Common myeloid progenitor, CD34-positive (primary cell): ENCODE data around the gene ANKZF1.

Experiments used
- CTCF ChIA-PET: fragments of 350-600 bp; sonication (Branson Sonifier 250); formaldehyde crosslinking; loops from one replicate; lab custom pipeline; 2021; ENCODE audit warnings: antibody characterized with exemption; lab: Charles Lee
- POLR2A ChIA-PET: fragments of 350-600 bp; sonication (Branson Sonifier 250); formaldehyde crosslinking; loops from one replicate; lab custom pipeline; 2021; ENCODE audit warnings: antibody characterized with exemption; lab: Charles Lee
- DNase-seq, 3 donors: peaks; one replicate each; pipeline versions ENCODE4 v3.0.0 to v3.0.0-alpha.2; 2013
- H3K27ac ChIP-seq, 2 experiments: 1 replicate in 1 of 2; 2 replicates in 1 of 2; pipeline ENCODE4 v1.7.0; 2013; ENCODE audit warnings: inconsistent platforms in 2 of 2, low read length in 2 of 2, mild to moderate bottlenecking in 2 of 2, low read depth in 1 of 2, moderate library complexity in 1 of 2; ENCODE audit not compliant: severe bottlenecking in 2 of 2, insufficient read depth in 1 of 2, poor library complexity in 1 of 2
- H3K27me3 ChIP-seq, 5 experiments: replicated peaks in 2 of 5; 1 replicate in 3 of 5; 2 replicates in 2 of 5; pipeline versions ENCODE4 v1.6.1 to v1.7.0; 2013; ENCODE audit warnings: low read length in 4 of 5, mild to moderate bottlenecking in 2 of 5, moderate library complexity in 2 of 5, inconsistent platforms in 1 of 5; ENCODE audit not compliant: insufficient read depth in 5 of 5, control insufficient read depth in 4 of 5
- H3K36me3 ChIP-seq, 4 experiments: 1 replicate in 2 of 4; 2 replicates in 2 of 4; pipeline versions ENCODE4 v1.6.1 to v1.7.0; 2013; ENCODE audit warnings: low read length in 3 of 4, control low read depth in 1 of 4, mild to moderate bottlenecking in 1 of 4; ENCODE audit not compliant: control insufficient read depth in 4 of 4, insufficient read depth in 4 of 4
- H3K4me1 ChIP-seq, 4 experiments: 1 replicate in 3 of 4; 2 replicates in 1 of 4; pipeline versions ENCODE4 v1.6.1 to v1.7.1; 2013; ENCODE audit warnings: low read length in 3 of 4, mild to moderate bottlenecking in 3 of 4, control low read depth in 1 of 4, inconsistent platforms in 1 of 4, moderate library complexity in 1 of 4; ENCODE audit not compliant: control insufficient read depth in 4 of 4, insufficient read depth in 4 of 4; ENCODE audit errors: control extremely low read depth in 1 of 4
- H3K4me3 ChIP-seq, 7 experiments: 1 replicate in 4 of 7; 2 replicates in 3 of 7; pipeline versions ENCODE4 v1.5.1 to v1.7.0; 2013; ENCODE audit warnings: mild to moderate bottlenecking in 7 of 7, low read length in 6 of 7, moderate library complexity in 6 of 7, inconsistent platforms in 2 of 7, low read depth in 2 of 7, control low read depth in 1 of 7; ENCODE audit not compliant: insufficient read depth in 4 of 7, control insufficient read depth in 1 of 7; ENCODE audit errors: extremely low read depth in 1 of 7
- H3K9me3 ChIP-seq, 5 experiments: 1 replicate in 4 of 5; 2 replicates in 1 of 5; pipeline versions ENCODE4 v1.6.1 to v1.7.1; 2013; ENCODE audit warnings: low read length in 4 of 5, mild to moderate bottlenecking in 2 of 5, inconsistent platforms in 1 of 5, low read depth in 1 of 5, moderate library complexity in 1 of 5; ENCODE audit not compliant: control insufficient read depth in 4 of 5, insufficient read depth in 2 of 5; ENCODE audit errors: control extremely low read depth in 1 of 5
- WGBS: methylation state at CpG from one replicate; pipeline ENCODE4 v1.1.5; 2013; ENCODE audit not compliant: insufficient coverage; 5-methylcytosine and 5-hydroxymethylcytosine counted together

ANKZF1 gene

GRCh38 chr2:219204425-219205164, 25.0 kb upstream of the ANKZF1 start:
- no peaks in the 10 kb centered on the region for H3K9me3 ChIP-seq
- no peaks in the 10 kb centered on the region for H3K27me3 ChIP-seq
- no peak for DNase-seq
- ChIA-PET CTCF (interaction anchor here (0.7 to 2.6 kb wide), 8 partner anchors 9 to 33 kb away, joined by 3 to 7 read pairs (median 4); partner anchors contain the start of gene CNPPD1), POLR2A (interaction anchor here (0.7 kb wide), 1 partner anchor 28 kb away, joined by 3 read pairs; the partner anchor contains the start of gene CNPPD1)
- H3K4me3 ChIP-seq: no peak overlapping the region
- peaks cover 0 to 20% (median 4%) of the 10 kb centered on the region in 4 experiments for H3K36me3 ChIP-seq
- no peak overlapping the region for H3K27ac ChIP-seq
- 86% methylated on average over 3 of the region's 7 CpGs for WGBS
- peaks cover 16 to 33% (median 32%) of the 10 kb centered on the region in 4 experiments for H3K4me1 ChIP-seq

GRCh38 chr2:219205165-219205538, 24.5 kb upstream of the ANKZF1 start:
- no peak for DNase-seq
- POLR2A ChIA-PET: no interaction called here
- CTCF ChIA-PET: interaction anchor here (1.1 to 17.2 kb wide), 5 partner anchors 20 to 32 kb away, joined by 4 to 238 read pairs (median 4); partner anchors contain the start of genes CNPPD1 and SLC23A3
- 100% methylated on average over 3 of the region's 5 CpGs for WGBS
- Histone ChIP-seq H3K27me3 (no peaks in the 10 kb centered on the region), H3K36me3 (peaks cover 0 to 22% (median 4%) of the 10 kb centered on the region in 4 experiments), H3K4me1 (peaks cover 22 to 39% (median 38%) of the 10 kb centered on the region in 4 experiments), H3K9me3 (no peaks in the 10 kb centered on the region), H3K27ac (no peak overlapping the region), H3K4me3 (no peak overlapping the region)

GRCh38 chr2:219205981-219206327, 23.7 kb upstream of the ANKZF1 start:
- ChIA-PET POLR2A (interaction anchor here (1.3 to 1.8 kb wide), 3 partner anchors 23 to 49 kb away, joined by 4 to 6 read pairs (median 4); partner anchors contain the start of genes ANKZF1 and ATG9A), CTCF (interaction anchor here (0.6 to 17.2 kb wide), 10 partner anchors 11 to 319 kb away, joined by 3 to 238 read pairs (median 4); partner anchors contain the start of genes CNPPD1, NHEJ1 and SLC23A3)
- Histone ChIP-seq H3K36me3 (peaks cover 0 to 25% (median 4%) of the 10 kb centered on the region in 4 experiments), H3K4me3 (peak overlapping the region; percentile 38 to 90 (median 78)), H3K9me3 (no peaks in the 10 kb centered on the region), H3K27me3 (no peaks in the 10 kb centered on the region), H3K4me1 (peaks cover 23 to 47% (median 46%) of the 10 kb centered on the region in 4 experiments), H3K27ac (peak overlapping the region in 1 of 2 experiments; percentile 89)
- WGBS: 19% methylated on average over 6 of the region's 7 CpGs
- DNase-seq: no peak

DNA sequence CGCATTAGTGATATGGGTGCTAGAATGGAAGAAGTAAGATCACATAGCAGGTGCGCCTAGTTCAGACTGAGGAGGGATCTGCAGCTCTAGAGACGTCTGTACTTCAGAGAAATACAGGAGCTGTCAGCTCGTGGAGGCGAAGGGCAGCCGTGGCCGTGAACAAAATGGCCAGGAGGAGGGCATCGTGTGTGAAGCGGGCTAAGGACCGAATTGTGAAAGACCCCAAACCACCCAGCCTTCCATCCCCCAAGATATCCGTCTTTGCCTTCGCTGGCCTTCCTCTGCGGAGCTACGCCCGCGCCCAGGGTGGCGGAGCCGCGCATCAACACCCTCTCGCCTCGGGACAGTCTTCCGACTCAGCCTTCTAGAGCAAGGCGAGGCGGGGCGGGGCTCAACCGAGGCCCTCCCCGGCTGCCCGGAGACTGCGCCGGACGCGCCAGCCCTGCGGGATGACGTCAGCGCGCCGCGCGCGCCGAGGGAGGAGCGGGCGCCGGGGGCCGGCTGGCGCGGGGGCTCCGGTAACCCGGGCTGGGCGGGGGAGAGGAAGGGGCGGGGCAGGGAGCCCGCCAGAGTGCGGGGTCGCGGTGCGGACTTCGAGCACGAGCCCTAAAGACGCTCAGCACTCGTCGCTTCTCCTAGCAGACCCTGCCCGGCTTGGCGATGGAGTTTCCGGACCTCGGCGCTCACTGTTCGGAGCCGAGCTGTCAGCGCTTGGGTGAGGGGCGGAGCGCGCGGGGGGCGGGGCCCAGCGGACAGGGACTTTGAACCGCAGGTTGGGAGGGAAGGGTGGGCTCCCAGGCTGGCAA, 23.1 kb upstream of the ANKZF1 start, which contains the start of gene ZFAND2B:
Gene ZFAND2B (plus strand): TSS at position 455 of the 806 bp plus-strand sequence. CDS start 206 bp downstream, at position 661.
- Histone ChIP-seq H3K4me3 (peak within 1 kb of the TSS; percentile 38 to 90 (median 78)), H3K4me1 (peaks cover 23 to 52% (median 51%) of the 10 kb centered on the region in 4 experiments), H3K27ac (peak within 1 kb of the TSS; percentile 46 to 89), H3K36me3 (peaks cover 0 to 25% (median 4%) of the 10 kb centered on the region in 4 experiments), H3K27me3 (no peaks in the 10 kb centered on the region), H3K9me3 (no peaks in the 10 kb centered on the region)
- DNase-seq: peak; percentile 94 to 98 (median 97)
- ChIA-PET POLR2A (interaction anchor here (1.3 to 1.8 kb wide), 3 partner anchors 23 to 48 kb away, joined by 4 to 6 read pairs (median 4); partner anchors contain the start of genes ANKZF1 and ATG9A), CTCF (interaction anchor here (0.6 to 17.2 kb wide), 11 partner anchors 10 to 320 kb away, joined by 3 to 238 read pairs (median 4); partner anchors contain the start of genes CNPPD1, NHEJ1 and SLC23A3)
- under 1% methylated on average over 42 of the region's 76 CpGs for WGBS

DNA sequence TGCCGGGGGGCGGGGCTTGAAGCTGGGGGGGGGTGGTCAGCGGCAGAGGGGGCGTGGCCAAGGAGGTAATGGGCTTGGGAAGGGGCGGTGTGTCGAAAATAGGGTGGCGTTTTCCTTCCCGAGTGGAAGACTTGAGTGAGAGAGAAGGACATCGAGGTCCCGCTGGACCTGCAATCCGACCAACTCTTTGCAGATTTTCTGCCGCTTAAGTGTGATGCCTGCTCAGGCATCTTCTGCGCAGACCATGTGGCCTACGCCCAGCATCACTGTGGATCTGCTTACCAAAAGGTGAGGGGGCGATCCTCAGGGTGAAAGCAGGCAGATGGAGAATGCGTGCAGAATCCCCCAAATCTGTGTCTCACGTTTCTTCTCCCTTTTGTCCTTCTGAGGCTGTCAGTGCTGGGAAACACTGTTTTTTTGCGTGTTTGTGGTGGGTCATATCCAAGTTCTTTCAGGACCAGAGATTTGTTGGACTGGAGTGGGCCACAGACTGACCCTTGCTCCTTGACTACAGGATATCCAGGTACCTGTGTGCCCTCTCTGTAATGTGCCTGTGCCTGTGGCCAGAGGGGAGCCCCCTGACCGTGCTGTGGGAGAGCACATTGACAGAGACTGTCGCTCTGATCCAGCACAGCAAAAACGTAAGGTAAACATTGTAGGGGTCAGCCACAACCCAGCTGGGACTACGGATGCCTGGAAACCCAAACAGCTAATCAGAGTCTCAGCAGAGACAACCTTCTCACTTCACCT, 22.3 kb upstream of the ANKZF1 start:
- Histone ChIP-seq H3K4me3 (peak overlapping the region in 6 of 7 experiments; percentile 61 to 90 (median 76)), H3K27me3 (no peaks in the 10 kb centered on the region), H3K9me3 (no peaks in the 10 kb centered on the region), H3K27ac (peak overlapping the region; percentile 34 to 89), H3K4me1 (peaks cover 23 to 52% (median 51%) of the 10 kb centered on the region in 4 experiments), H3K36me3 (peaks cover 0 to 25% (median 4%) of the 10 kb centered on the region in 4 experiments)
- 25% methylated on average over 17 of the region's 22 CpGs for WGBS
- CTCF ChIA-PET: interaction anchor here (0.6 to 17.2 kb wide), 11 partner anchors 11 to 88 kb away, joined by 3 to 238 read pairs (median 4); partner anchors contain the start of genes ABCB6, CNPPD1, NHEJ1 and SLC23A3
- POLR2A ChIA-PET: interaction anchor here (1.3 to 1.8 kb wide), 2 partner anchors 22 to 36 kb away, joined by 4 to 6 read pairs; partner anchors contain the start of genes ANKZF1 and ATG9A
- DNase-seq: no peak
